Ishikawa (cell line): ENCODE results near the gene QTRT2.

Source experiments
- CEBPB ChIP-seq: IDR thresholded peaks from 2 replicates; pipeline ENCODE4 v1.6.1; 2012
- EGR1 ChIP-seq: IDR thresholded peaks from 2 replicates; pipeline ENCODE4 v1.6.1; 2012
- EP300 ChIP-seq: IDR thresholded peaks from 2 replicates; pipeline ENCODE4 v1.6.1; 2012; ENCODE audit warnings: borderline replicate concordance
- FOXM1 ChIP-seq: IDR thresholded peaks from 2 replicates; pipeline ENCODE4 v1.6.1; 2012; ENCODE audit warnings: low read depth, borderline replicate concordance
- NFIC ChIP-seq: IDR thresholded peaks from 2 replicates; pipeline ENCODE4 v1.6.1; 2012
- RAD21 ChIP-seq: IDR thresholded peaks from 2 replicates; pipeline ENCODE4 v1.6.1; 2012; ENCODE audit warnings: low read depth
- TAF1 ChIP-seq: IDR thresholded peaks from 2 replicates; pipeline ENCODE4 v1.6.1; 2012; ENCODE audit warnings: low read depth, mild to moderate bottlenecking
- YY1 ChIP-seq: IDR thresholded peaks from 2 replicates; pipeline ENCODE4 v1.6.1; 2012; ENCODE audit warnings: low read depth
- ZBTB7A ChIP-seq: IDR thresholded peaks from 2 replicates; pipeline ENCODE4 v1.6.1; 2012; ENCODE audit warnings: low read depth
- TF ChIP-seq, protein P1 (sequence below): IDR thresholded peaks from 2 replicates; pipeline ENCODE4 v1.6.1; 2012; ENCODE audit warnings: low read depth, mild to moderate bottlenecking
- TF ChIP-seq, protein P2 (sequence below): IDR thresholded peaks from 2 replicates; pipeline ENCODE4 v1.6.1; 2012
- TF ChIP-seq, protein P3 (sequence below): IDR thresholded peaks from 2 replicates; pipeline ENCODE4 v1.6.1; 2012

DNA sequence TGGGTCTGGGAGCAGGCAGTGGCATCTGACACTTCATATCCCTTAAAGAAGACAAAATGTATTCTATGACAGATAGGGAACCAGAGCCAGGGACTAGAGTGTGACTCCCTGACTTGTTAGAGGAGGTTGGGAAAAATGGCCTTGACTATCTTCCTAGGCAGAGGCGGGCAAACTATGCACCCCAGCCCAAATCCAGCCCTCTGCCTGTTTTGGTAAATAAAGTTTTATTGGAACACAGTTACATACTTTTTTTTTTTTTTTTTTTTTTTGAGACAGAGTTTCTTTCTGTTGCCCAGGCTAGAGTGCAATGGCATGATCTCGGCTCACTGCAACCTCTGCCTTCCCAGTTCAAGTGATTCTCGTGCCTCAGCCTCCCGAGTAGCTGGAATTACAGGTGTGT lies 47.3 kb downstream of the QTRT2 start:
- TF ChIP-seq, protein P1, sequence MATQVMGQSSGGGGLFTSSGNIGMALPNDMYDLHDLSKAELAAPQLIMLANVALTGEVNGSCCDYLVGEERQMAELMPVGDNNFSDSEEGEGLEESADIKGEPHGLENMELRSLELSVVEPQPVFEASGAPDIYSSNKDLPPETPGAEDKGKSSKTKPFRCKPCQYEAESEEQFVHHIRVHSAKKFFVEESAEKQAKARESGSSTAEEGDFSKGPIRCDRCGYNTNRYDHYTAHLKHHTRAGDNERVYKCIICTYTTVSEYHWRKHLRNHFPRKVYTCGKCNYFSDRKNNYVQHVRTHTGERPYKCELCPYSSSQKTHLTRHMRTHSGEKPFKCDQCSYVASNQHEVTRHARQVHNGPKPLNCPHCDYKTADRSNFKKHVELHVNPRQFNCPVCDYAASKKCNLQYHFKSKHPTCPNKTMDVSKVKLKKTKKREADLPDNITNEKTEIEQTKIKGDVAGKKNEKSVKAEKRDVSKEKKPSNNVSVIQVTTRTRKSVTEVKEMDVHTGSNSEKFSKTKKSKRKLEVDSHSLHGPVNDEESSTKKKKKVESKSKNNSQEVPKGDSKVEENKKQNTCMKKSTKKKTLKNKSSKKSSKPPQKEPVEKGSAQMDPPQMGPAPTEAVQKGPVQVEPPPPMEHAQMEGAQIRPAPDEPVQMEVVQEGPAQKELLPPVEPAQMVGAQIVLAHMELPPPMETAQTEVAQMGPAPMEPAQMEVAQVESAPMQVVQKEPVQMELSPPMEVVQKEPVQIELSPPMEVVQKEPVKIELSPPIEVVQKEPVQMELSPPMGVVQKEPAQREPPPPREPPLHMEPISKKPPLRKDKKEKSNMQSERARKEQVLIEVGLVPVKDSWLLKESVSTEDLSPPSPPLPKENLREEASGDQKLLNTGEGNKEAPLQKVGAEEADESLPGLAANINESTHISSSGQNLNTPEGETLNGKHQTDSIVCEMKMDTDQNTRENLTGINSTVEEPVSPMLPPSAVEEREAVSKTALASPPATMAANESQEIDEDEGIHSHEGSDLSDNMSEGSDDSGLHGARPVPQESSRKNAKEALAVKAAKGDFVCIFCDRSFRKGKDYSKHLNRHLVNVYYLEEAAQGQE, result no peak
- TF ChIP-seq, protein P2, sequence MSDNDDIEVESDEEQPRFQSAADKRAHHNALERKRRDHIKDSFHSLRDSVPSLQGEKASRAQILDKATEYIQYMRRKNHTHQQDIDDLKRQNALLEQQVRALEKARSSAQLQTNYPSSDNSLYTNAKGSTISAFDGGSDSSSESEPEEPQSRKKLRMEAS, result no peak
- TF ChIP-seq TAF1, result no peak
- TF ChIP-seq YY1, result no peak
- TF ChIP-seq EGR1, result no peak
- no peak for TF ChIP-seq CEBPB
- no peak for TF ChIP-seq EP300
- no peak for TF ChIP-seq RAD21
- no peak for TF ChIP-seq FOXM1
- no peak for TF ChIP-seq NFIC
- TF ChIP-seq, protein P3, sequence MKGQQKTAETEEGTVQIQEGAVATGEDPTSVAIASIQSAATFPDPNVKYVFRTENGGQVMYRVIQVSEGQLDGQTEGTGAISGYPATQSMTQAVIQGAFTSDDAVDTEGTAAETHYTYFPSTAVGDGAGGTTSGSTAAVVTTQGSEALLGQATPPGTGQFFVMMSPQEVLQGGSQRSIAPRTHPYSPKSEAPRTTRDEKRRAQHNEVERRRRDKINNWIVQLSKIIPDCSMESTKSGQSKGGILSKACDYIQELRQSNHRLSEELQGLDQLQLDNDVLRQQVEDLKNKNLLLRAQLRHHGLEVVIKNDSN, result no peak
- TF ChIP-seq ZBTB7A, result no peak
